ENCODE results near the gene CHPF2.

DNA sequence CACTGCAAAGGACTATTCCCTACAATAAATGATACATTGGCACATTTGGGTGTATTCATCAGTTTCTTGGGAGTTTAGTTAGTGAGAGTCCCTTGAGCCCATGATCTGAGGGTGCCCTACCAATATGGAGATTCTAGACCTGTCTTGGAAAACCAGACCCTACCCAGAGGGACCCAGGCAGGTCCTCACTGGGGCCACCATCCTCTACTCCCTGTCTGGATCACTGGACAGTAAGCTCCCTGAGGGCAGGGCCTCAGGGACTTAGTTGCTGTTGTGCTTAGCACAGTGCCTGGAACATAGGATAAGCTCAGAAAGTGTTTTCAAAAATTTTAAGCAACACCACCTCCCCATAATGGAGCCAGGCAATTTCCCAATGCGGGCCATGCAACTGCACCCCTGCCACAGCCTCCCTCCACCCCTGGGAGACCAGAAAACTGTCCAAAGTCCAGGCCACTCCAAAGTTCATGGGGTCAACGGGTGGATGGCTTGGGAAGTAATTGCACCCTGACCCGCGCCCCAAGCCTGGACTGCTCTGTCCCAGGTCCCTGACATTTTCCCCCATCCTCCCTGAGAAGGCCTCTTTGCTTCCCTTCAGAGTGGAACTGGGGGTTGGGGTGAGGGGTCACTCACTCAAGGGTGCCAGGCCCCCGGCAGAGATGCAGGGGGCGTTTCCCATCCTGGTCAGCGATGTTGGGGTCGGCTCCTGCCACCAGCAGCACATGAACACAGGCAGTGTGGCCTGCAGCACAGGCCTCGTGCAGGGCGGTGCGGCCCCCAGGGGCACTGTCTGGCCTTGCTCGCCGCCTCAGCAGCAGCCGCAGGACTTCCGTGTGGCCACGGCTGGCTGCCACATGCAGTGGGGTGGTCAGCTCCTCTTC is 46.3 kb upstream of the CHPF2 start:
- no peak for TF ChIP-seq ZNF274 (IDR thresholded peaks at IDR 0.05; ENCODE audit: low read depth, low read length)
- TF ChIP-seq YY1 (IDR thresholded peaks at IDR 0.05; ENCODE audit: insufficient read depth, insufficient read length), result no peak
- TF ChIP-seq SUZ12 (IDR thresholded peaks at IDR 0.05; ENCODE audit: extremely low read depth, insufficient read depth, insufficient read length), result no peak
